Renal pelvis (tissue), 4 donors: ENCODE results near the gene GALNT16. TPM values are rescaled to one million over a fixed set of nuclear protein-coding genes. Genes with fewer than 3 reads are reported as not detected.

Experiments used
- DNase-seq: peaks from one replicate; pipeline ENCODE4 v3.0.0-alpha.2; 2013
- polyA plus RNA-seq, 3 donors: library from polyadenylated mRNA; unstranded; fragments of 120-200 nt; gene quantifications; one replicate each; pipeline ENCODE4 v1.2.1, GENCODE V29; 2013; ENCODE audit not compliant: insufficient read length in 3 of 3

Gene GALNT16
- polyA plus RNA-seq, 3 donors: 4.6 to 5.1 (median 5.1) TPM

- DNase-seq: no peak
Observed at GRCh38 chr14:69404883-69405282, 144.9 kb downstream of the GALNT16 start.

- no peak for DNase-seq
Observed at GRCh38 chr14:69405762-69406161, 145.8 kb downstream of the GALNT16 start.

Other genes starting within 250 kb of the GALNT16 start
- 10 to 100 TPM; 54.2 to 65.5 (median 60.6) TPM for gene DCAF5, start 107.0 kb upstream of the GALNT16 start, polyA plus RNA-seq
- gene EXD2, start 68.7 kb upstream of the GALNT16 start, polyA plus RNA-seq: 10 to 100 TPM; 30.9 to 39.8 (median 31.8) TPM
- 100 to 1,000 TPM; 299 to 347 (median 301) TPM for gene ERH, start 138.1 kb downstream of the GALNT16 start, polyA plus RNA-seq
- gene SLC39A9, start 138.5 kb downstream of the GALNT16 start, polyA plus RNA-seq: 10 to 100 TPM; 78.1 to 91.6 (median 80.0) TPM
- gene PLEKHD1, start 224.6 kb downstream of the GALNT16 start, polyA plus RNA-seq: 1 to 10 TPM; 3.8 to 6.3 (median 3.8) TPM